Measurements from ENCODE around the gene SYNE1. TPM values are rescaled to one million over a fixed set of nuclear protein-coding genes. Genes with fewer than 3 reads are reported as not detected.
"Not testable (repeated sequence)": the region's sequence is repeated elsewhere in the genome, so short reads cannot be mapped to it uniquely, and the experiment has no call there.

The SYNE1 gene
- total RNA-seq, 1 experiment from 2014 or later, result 6.5 TPM

DNA sequence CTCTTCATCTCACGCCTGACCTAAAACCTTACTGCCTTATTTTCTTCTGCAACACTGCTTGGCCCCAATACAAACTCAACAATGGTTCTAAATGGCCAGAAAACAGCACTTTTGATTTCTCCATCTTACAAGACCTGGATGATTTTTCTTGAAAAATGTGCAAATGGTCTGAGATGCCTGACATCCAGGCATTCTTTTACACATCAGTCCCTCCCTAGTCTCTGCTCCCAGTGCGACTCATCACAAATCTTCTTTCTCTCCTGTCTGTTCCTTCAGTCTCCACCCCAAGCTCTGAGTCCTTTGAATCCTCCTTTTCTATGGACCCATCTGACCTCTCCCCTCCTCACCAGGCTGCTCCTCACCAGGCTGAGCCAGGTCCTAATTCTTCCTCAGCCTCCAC lies 145.7 kb downstream of the SYNE1 start:
- H3K36me3 Mint-ChIP-seq, result not testable (repeated sequence)

DNA sequence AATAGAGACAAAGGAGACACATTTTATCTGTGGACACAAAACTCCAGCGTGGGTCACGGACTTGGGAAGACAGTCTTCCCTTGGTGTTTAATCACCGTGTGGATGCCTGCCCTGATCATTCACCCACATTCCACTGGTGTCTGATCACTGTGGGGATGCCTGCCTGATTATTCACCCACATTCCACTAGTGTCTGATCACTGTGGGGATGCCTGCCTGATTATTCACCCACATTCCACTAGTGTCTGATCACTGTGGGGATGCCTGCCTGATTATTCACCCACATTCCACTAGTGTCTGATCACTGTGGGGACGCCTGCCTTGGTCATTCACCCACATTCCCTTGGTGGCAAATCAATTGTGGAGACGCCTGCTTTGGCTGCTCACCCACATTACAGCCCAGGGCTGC lies 146.2 kb downstream of the SYNE1 start:
- H3K4me1 Mint-ChIP-seq, POLR2A ChIA-PET, CTCF ChIA-PET: not testable (repeated sequence)

More for the DNA sequence above, 145.7 kb downstream of the SYNE1 start:
- ATAC-seq; H3K27ac Mint-ChIP-seq; H3K4me3 Mint-ChIP-seq; H3K27me3 Mint-ChIP-seq (ENCODE audit: low read depth); DNase-seq (ENCODE audit: low spot score); H3K4me1 Mint-ChIP-seq; H3K9me3 Mint-ChIP-seq; POLR2A ChIA-PET; CTCF ChIA-PET: not testable (repeated sequence)

DNA sequence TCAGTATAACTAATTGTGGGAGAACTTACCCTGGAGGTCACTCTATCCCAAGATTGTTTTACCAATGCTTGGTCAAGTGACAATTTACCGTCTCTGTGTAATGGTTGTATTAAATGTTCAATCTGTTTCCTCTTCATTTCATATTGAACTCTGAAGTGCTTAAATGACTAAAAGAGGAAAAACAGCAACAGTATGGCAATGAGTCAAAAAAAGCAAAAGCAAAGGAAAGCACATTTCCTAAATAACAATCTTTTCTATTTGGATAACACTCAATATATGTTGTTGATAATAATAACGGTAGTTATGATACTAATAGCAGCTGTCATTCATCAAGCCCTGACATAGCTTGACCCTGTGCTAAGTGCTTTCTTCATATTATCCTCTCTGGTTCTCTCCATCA lies 152.4 kb downstream of the SYNE1 start:
- H3K9me3 Mint-ChIP-seq, result no peaks in the 10 kb centered on the region
- no peak overlapping the region for H3K4me3 Mint-ChIP-seq
- H3K27ac Mint-ChIP-seq, result no peak overlapping the region
- H3K36me3 Mint-ChIP-seq, result no peaks in the 10 kb centered on the region
- ATAC-seq (no peak), DNase-seq (ENCODE audit: low spot score) (no peak)
- H3K4me1 Mint-ChIP-seq, result peaks cover 11% of the 10 kb centered on the region
- H3K27me3 Mint-ChIP-seq (ENCODE audit: low read depth), result no peaks in the 10 kb centered on the region
- no peak for TF ChIP-seq NFE2L1 (CRISPR knock-in tag; IDR thresholded peaks at IDR 0.05)
- no peak for TF ChIP-seq GABPB1 (CRISPR knock-in tag; IDR thresholded peaks at IDR 0.05)
- TF ChIP-seq TEAD1 (CRISPR knock-in tag; IDR thresholded peaks at IDR 0.05), result no peak
- TF ChIP-seq SMAD3 (CRISPR knock-in tag; IDR thresholded peaks at IDR 0.05; ENCODE audit: borderline replicate concordance), result no peak
- TF ChIP-seq, protein P1, sequence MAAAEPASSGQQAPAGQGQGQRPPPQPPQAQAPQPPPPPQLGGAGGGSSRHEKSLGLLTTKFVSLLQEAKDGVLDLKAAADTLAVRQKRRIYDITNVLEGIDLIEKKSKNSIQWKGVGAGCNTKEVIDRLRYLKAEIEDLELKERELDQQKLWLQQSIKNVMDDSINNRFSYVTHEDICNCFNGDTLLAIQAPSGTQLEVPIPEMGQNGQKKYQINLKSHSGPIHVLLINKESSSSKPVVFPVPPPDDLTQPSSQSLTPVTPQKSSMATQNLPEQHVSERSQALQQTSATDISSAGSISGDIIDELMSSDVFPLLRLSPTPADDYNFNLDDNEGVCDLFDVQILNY (CRISPR knock-in tag; IDR thresholded peaks at IDR 0.05), result no peak
- TF ChIP-seq, protein P2, sequence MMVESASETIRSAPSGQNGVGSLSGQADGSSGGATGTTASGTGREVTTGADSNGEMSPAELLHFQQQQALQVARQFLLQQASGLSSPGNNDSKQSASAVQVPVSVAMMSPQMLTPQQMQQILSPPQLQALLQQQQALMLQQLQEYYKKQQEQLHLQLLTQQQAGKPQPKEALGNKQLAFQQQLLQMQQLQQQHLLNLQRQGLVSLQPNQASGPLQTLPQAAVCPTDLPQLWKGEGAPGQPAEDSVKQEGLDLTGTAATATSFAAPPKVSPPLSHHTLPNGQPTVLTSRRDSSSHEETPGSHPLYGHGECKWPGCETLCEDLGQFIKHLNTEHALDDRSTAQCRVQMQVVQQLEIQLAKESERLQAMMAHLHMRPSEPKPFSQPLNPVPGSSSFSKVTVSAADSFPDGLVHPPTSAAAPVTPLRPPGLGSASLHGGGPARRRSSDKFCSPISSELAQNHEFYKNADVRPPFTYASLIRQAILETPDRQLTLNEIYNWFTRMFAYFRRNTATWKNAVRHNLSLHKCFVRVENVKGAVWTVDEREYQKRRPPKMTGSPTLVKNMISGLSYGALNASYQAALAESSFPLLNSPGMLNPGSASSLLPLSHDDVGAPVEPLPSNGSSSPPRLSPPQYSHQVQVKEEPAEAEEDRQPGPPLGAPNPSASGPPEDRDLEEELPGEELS (CRISPR knock-in tag; IDR thresholded peaks at IDR 0.05), result no peak
- TF ChIP-seq, protein P3, sequence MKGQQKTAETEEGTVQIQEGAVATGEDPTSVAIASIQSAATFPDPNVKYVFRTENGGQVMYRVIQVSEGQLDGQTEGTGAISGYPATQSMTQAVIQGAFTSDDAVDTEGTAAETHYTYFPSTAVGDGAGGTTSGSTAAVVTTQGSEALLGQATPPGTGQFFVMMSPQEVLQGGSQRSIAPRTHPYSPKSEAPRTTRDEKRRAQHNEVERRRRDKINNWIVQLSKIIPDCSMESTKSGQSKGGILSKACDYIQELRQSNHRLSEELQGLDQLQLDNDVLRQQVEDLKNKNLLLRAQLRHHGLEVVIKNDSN (CRISPR knock-in tag; IDR thresholded peaks at IDR 0.05), result no peak
- ChIA-PET CTCF (interaction anchor here (1.5 kb wide), 2 partner anchors 158 to 187 kb away, joined by 8 to 12 read pairs; no protein-coding TSS in a partner anchor), POLR2A (no interaction called here)

More for the DNA sequence above, 146.2 kb downstream of the SYNE1 start:
- not testable (repeated sequence) for H3K4me3 Mint-ChIP-seq; H3K27ac Mint-ChIP-seq; H3K36me3 Mint-ChIP-seq; H3K27me3 Mint-ChIP-seq (ENCODE audit: low read depth); ATAC-seq; DNase-seq (ENCODE audit: low spot score); H3K9me3 Mint-ChIP-seq

DNA sequence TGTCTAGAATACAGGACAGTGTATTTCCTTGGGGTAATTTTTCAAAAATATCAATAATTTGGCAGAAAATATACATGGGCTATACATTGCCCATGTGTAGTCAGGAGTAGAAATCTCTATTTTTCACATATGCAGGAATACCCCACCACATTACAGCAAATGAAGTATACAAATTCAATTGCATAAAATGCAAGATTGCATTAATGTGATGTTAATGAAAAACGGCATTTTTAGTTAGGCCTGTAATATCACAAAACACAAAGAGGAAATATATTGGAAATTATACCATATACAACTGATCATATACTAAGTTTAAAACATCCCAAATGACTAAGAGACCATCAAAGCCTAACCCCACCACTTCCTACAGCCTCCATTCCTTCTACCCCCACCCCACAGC lies 154.9 kb downstream of the SYNE1 start:
- Mint-ChIP-seq H3K9me3 (no peaks in the 10 kb centered on the region), H3K36me3 (no peaks in the 10 kb centered on the region), H3K27ac (no peak overlapping the region), H3K27me3 (ENCODE audit: low read depth) (no peaks in the 10 kb centered on the region), H3K4me1 (peaks cover 11% of the 10 kb centered on the region), H3K4me3 (no peak overlapping the region)
- POLR2A ChIA-PET, result no interaction called here
- CTCF ChIA-PET, result no interaction called here
- no peak for ATAC-seq
- no peak for DNase-seq (ENCODE audit: low spot score)
- no peak for TF ChIP-seq JUN (CRISPR knock-in tag; IDR thresholded peaks at IDR 0.05)
- TF ChIP-seq, protein P4, sequence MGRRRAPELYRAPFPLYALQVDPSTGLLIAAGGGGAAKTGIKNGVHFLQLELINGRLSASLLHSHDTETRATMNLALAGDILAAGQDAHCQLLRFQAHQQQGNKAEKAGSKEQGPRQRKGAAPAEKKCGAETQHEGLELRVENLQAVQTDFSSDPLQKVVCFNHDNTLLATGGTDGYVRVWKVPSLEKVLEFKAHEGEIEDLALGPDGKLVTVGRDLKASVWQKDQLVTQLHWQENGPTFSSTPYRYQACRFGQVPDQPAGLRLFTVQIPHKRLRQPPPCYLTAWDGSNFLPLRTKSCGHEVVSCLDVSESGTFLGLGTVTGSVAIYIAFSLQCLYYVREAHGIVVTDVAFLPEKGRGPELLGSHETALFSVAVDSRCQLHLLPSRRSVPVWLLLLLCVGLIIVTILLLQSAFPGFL (CRISPR knock-in tag; IDR thresholded peaks at IDR 0.05; ENCODE audit: borderline replicate concordance), result no peak
- TF ChIP-seq, protein P5, sequence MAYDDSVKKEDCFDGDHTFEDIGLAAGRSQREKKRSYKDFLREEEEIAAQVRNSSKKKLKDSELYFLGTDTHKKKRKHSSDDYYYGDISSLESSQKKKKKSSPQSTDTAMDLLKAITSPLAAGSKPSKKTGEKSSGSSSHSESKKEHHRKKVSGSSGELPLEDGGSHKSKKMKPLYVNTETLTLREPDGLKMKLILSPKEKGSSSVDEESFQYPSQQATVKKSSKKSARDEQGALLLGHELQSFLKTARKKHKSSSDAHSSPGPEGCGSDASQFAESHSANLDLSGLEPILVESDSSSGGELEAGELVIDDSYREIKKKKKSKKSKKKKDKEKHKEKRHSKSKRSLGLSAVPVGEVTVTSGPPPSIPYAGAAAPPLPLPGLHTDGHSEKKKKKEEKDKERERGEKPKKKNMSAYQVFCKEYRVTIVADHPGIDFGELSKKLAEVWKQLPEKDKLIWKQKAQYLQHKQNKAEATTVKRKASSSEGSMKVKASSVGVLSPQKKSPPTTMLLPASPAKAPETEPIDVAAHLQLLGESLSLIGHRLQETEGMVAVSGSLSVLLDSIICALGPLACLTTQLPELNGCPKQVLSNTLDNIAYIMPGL (CRISPR knock-in tag; IDR thresholded peaks at IDR 0.05), result no peak
- TF ChIP-seq EMX1 (CRISPR knock-in tag; IDR thresholded peaks at IDR 0.05), result no peak
- TF ChIP-seq, protein P6, sequence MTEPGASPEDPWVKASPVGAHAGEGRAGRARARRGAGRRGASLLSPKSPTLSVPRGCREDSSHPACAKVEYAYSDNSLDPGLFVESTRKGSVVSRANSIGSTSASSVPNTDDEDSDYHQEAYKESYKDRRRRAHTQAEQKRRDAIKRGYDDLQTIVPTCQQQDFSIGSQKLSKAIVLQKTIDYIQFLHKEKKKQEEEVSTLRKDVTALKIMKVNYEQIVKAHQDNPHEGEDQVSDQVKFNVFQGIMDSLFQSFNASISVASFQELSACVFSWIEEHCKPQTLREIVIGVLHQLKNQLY (CRISPR knock-in tag; IDR thresholded peaks at IDR 0.05), result no peak
- no peak for TF ChIP-seq ATF1 (CRISPR knock-in tag; IDR thresholded peaks at IDR 0.05)
- TF ChIP-seq, protein P7, sequence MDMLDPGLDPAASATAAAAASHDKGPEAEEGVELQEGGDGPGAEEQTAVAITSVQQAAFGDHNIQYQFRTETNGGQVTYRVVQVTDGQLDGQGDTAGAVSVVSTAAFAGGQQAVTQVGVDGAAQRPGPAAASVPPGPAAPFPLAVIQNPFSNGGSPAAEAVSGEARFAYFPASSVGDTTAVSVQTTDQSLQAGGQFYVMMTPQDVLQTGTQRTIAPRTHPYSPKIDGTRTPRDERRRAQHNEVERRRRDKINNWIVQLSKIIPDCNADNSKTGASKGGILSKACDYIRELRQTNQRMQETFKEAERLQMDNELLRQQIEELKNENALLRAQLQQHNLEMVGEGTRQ (CRISPR knock-in tag; IDR thresholded peaks at IDR 0.05), result no peak
- no peak for TF ChIP-seq HMGA2 (CRISPR knock-in tag; IDR thresholded peaks at IDR 0.05)
- TF ChIP-seq SOX15 (CRISPR knock-in tag; IDR thresholded peaks at IDR 0.05), result no peak
- TF ChIP-seq, protein P8, sequence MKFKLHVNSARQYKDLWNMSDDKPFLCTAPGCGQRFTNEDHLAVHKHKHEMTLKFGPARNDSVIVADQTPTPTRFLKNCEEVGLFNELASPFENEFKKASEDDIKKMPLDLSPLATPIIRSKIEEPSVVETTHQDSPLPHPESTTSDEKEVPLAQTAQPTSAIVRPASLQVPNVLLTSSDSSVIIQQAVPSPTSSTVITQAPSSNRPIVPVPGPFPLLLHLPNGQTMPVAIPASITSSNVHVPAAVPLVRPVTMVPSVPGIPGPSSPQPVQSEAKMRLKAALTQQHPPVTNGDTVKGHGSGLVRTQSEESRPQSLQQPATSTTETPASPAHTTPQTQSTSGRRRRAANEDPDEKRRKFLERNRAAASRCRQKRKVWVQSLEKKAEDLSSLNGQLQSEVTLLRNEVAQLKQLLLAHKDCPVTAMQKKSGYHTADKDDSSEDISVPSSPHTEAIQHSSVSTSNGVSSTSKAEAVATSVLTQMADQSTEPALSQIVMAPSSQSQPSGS (CRISPR knock-in tag; IDR thresholded peaks at IDR 0.05; ENCODE audit: borderline replicate concordance, low read depth), result no peak
- TF ChIP-seq ZNF423 (CRISPR knock-in tag; IDR thresholded peaks at IDR 0.05), result no peak
- TF ChIP-seq TP53 (CRISPR knock-in tag; IDR thresholded peaks at IDR 0.05), result no peak
- TF ChIP-seq SP1 (CRISPR knock-in tag; conservative IDR thresholded peaks at IDR 0.05), result no peak
- no peak for TF ChIP-seq NR3C1 (CRISPR knock-in tag; conservative IDR thresholded peaks at IDR 0.05; ENCODE audit: low read depth)

Measured in WTC11 (cell line).